Immature natural killer cell (primary cell): ENCODE results near the gene POLG2. TPM values are rescaled to one million over a fixed set of nuclear protein-coding genes. Genes with fewer than 3 reads are reported as not detected.
"Not testable (repeated sequence)": the region's sequence is repeated elsewhere in the genome, so short reads cannot be mapped to it uniquely, and the experiment has no call there.

Experiments used
- DNase-seq, 3 donors: peaks; one replicate each; pipeline ENCODE4 v3.0.0; 2022; ENCODE audit warnings: mixed read lengths in 1 of 3
- H3K27ac Mint-ChIP-seq, 6 donors: one replicate each; pipeline ENCODE4 v1.8.0; 2020; ENCODE audit warnings: mixed read lengths in 6 of 6, mild to moderate bottlenecking in 5 of 6, inconsistent platforms in 4 of 6, moderate library complexity in 3 of 6
- H3K27me3 Mint-ChIP-seq, 3 donors: one replicate each; pipeline ENCODE4 v1.8.0; 2020 to 2021; ENCODE audit warnings: low read depth in 3 of 3, mild to moderate bottlenecking in 3 of 3, mixed read lengths in 3 of 3, moderate library complexity in 3 of 3, inconsistent platforms in 1 of 3
- H3K36me3 Mint-ChIP-seq, 3 donors: one replicate each; pipeline ENCODE4 v1.8.0; 2020; ENCODE audit warnings: mixed read lengths in 3 of 3, inconsistent platforms in 2 of 3, mild to moderate bottlenecking in 2 of 3
- H3K4me1 Mint-ChIP-seq, 2 donors: one replicate each; pipeline ENCODE4 v1.8.0; 2020; ENCODE audit warnings: inconsistent platforms in 2 of 2, mild to moderate bottlenecking in 2 of 2, mixed read lengths in 2 of 2, moderate library complexity in 1 of 2
- H3K4me3 Mint-ChIP-seq, 5 donors: one replicate each; pipeline ENCODE4 v1.8.0; 2020; ENCODE audit warnings: mild to moderate bottlenecking in 5 of 5, mixed read lengths in 5 of 5, inconsistent platforms in 3 of 5, moderate library complexity in 3 of 5
- H3K9me3 Mint-ChIP-seq, 6 donors: one replicate each; pipeline ENCODE4 v1.8.0; 2020; ENCODE audit warnings: mild to moderate bottlenecking in 6 of 6, mixed read lengths in 6 of 6, inconsistent platforms in 4 of 6, moderate library complexity in 3 of 6
- polyA plus RNA-seq, 3 donors: library from polyadenylated mRNA; unstranded; fragments of 300-500 nt; fragmentation: Illumina TruSeq; gene quantifications; one replicate each; pipeline ENCODE4 v1.2.3, GENCODE V29; 2021

Gene POLG2
- polyA plus RNA-seq, 3 donors from 2014 or later: 3.4 to 10.7 (median 4.3) TPM

DNA sequence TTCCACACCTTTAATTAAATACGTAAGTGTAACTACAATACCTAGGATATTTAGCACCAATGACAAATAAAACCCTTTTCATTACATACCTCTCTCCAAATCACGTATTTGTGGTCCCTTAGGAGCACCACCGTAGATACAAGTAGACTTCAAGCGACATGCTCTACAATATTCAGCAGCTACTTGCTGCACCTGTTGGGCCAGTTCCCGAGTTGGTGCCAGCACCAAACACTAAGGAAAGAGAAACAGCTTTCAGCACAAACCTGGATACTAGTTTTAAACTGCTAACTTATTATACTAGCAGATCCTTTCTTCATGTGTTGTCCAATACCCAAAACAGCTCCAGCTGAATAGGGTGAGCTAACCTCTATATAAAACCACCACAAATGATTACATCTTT, 6.5 kb upstream of the POLG2 start:
- H3K27me3 Mint-ChIP-seq: peaks cover 45 to 82% (median 78%) of the 10 kb centered on the region in 3 donors
- peaks cover 63 to 80% of the 10 kb centered on the region in 2 donors for H3K4me1 Mint-ChIP-seq
- peaks cover 0 to 4% (median 0%) of the 10 kb centered on the region in 6 donors for H3K9me3 Mint-ChIP-seq
- H3K4me3 Mint-ChIP-seq: peak overlapping the region in 3 of 5 donors; percentile 20 to 100 (median 36)
- H3K36me3 Mint-ChIP-seq: peaks cover 36 to 71% (median 69%) of the 10 kb centered on the region in 3 donors
- peak overlapping the region; percentile 58 to 100 (median 84) for H3K27ac Mint-ChIP-seq
- peak in 1 of 3 donors; percentile 8 for DNase-seq

DNA sequence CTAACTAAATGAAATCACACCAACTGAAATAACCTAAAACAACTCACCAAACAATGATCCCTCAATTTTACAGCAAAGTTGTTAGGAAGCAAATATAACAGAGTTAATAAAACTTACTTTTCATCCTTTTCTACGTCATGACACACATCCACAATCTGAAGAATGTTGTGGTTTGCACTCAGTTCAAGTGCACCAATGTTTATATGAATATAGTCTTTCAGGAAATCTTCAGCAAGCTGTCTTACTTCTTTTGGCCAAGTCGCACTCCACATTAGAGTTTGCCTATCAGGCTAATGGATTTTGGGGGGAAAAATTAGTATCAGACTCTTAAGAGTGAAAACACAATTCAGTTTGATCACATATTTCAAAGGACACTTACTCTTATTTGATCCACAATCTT, 6.0 kb upstream of the POLG2 start:
- H3K4me3 Mint-ChIP-seq: peak overlapping the region in 4 of 5 donors; percentile 22 to 55 (median 30)

DNA sequence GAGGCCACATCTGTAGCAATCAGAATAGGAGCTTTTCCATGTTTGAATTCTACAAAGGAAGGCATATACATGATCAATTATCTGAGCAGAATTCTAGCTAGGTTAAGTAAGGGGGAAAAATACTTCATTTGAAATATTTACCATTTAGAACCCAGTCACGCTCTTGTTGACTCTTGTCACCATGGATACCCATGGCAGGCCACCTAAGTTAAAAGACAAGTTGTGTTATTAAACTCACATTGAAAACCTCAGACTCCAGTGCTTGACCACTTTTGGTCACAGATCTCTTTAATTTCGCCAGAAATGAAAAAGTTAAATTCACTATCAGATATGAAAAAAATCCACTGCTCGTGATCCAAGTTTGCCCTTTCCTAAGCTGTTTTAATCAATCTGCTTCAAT, 5.2 kb upstream of the POLG2 start:
- Mint-ChIP-seq H3K9me3 (peaks cover 0 to 4% (median 0%) of the 10 kb centered on the region in 6 donors), H3K4me3 (no peak overlapping the region), H3K27me3 (peaks cover 47 to 93% (median 84%) of the 10 kb centered on the region in 3 donors), H3K27ac (peak overlapping the region; percentile 2 to 100 (median 71)), H3K4me1 (peaks cover 61 to 81% of the 10 kb centered on the region in 2 donors), H3K36me3 (peaks cover 36 to 76% (median 70%) of the 10 kb centered on the region in 3 donors)
- peak in 1 of 3 donors; percentile 12 for DNase-seq

More for the DNA sequence above, 6.0 kb upstream of the POLG2 start:
- Mint-ChIP-seq H3K27me3 (peaks cover 45 to 87% (median 83%) of the 10 kb centered on the region in 3 donors), H3K36me3 (peaks cover 36 to 76% (median 70%) of the 10 kb centered on the region in 3 donors), H3K27ac (peak overlapping the region in 5 of 6 donors; percentile 79 to 100 (median 87)), H3K4me1 (peaks cover 59 to 80% of the 10 kb centered on the region in 2 donors), H3K9me3 (peaks cover 0 to 4% (median 0%) of the 10 kb centered on the region in 6 donors)
- no peak for DNase-seq

DNA sequence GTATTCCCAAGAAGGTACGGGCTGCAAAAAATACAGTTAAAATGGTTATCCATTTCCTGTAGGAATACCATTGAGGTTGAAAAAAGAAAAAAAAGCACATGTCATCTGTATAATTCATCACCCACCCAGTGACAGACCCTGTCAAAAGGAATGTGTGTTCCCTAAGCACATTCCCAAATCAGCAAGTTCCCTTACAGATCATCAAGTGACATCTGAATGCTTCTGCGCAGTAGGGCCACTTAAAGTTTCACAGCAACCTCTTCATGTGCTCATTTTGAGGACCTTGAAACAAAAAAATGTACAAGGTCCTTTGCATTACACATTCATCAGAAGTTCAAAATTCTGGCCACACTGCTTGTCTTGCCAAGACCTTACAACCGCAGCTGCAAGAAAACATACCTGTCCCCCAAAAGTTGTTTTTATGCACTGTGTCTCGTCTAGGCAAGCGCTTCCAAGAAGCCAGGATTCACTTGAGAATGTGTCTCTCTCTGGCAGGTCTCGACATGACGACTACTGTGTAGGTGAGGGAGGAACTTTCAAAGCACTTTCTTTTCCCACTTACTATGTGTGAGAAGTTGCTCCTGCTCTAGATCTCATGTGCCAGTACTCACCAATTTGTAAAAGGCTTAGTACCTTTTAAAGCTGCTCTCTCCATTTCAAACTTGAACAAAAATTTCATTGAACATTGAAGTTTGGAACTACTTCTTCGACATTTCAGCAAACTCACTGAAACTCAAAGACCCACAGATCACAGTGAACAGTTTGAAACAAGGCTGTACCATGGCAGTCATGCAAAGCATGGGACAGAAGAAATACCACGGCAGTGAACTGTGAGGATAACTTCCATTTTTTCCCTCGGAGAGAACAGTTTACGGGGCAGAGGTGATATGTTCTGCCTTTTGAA, 4.3 kb upstream of the POLG2 start:
- Mint-ChIP-seq H3K4me1 (peaks cover 69 to 90% of the 10 kb centered on the region in 2 donors), H3K4me3 (no peak overlapping the region), H3K27ac (peak overlapping the region; percentile 56 to 100 (median 71)), H3K27me3 (peaks cover 43 to 91% (median 80%) of the 10 kb centered on the region in 3 donors), H3K9me3 (peaks cover 0 to 4% (median 0%) of the 10 kb centered on the region in 6 donors), H3K36me3 (peaks cover 36 to 76% (median 70%) of the 10 kb centered on the region in 3 donors)
- peak; percentile 14 to 17 (median 15) for DNase-seq

DNA sequence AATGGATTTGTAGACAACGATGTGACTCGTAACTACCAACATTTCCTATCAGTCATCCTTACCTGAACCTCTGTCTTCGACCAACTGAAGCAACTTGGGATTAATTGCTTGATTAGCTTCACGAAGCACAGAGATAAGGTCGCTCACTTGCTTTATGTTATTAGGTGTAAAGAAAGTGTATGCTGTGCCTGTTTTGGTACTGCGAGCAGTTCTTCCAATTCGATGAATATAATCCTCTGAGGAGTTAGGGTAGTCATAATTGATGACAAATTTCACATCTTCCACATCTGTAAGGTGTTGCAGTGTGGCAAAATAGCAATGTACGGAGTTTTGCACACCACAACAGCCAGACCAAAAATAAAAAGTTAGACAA, 3.6 kb upstream of the POLG2 start:
- DNase-seq: peak; percentile 5 to 10 (median 6)
- Mint-ChIP-seq H3K36me3 (peaks cover 36 to 72% (median 67%) of the 10 kb centered on the region in 3 donors), H3K4me3 (no peak overlapping the region), H3K9me3 (peaks cover 0 to under 1% (median 0%) of the 10 kb centered on the region in 6 donors), H3K27me3 (peaks cover 37 to 87% (median 73%) of the 10 kb centered on the region in 3 donors), H3K4me1 (peaks cover 75 to 96% of the 10 kb centered on the region in 2 donors), H3K27ac (peak overlapping the region; percentile 44 to 100 (median 58))

DNA sequence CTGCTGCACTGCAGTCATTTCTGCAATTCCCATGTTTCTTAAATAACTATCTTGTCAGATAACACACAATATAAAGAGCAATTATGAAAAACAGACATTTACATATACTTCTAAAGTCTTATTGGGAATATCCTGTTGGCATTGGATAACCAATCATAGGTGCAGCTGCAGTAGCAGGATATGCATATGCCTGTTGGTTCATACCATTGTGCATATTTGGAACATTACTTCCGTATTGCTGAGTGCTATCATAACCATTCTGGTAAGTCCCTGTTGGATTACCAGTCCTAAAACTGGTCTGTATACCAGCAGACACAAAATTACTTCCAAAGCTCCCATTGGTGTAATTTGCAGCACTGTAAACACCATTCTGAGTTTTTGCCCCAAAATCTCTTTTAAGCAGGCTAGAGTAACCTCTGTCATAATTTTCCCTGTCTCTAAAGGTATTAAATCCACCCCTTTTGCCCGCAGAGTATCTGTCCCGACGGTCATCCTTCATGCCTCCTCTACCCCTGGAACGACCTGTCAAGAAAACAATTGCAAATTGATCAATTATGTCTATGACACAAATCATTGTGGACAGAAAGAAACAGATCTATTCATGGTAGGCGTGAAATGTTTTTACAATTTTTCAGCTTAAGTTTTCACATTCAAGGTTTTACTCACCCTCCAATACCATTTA, 3.1 kb upstream of the POLG2 start:
- peaks cover 33 to 69% (median 64%) of the 10 kb centered on the region in 3 donors for H3K36me3 Mint-ChIP-seq
- DNase-seq: peak; percentile 16 to 29 (median 18)
- peak overlapping the region in 1 of 5 donors; percentile 33 for H3K4me3 Mint-ChIP-seq
- peak overlapping the region in 5 of 6 donors; percentile 30 to 100 (median 64) for H3K27ac Mint-ChIP-seq
- peaks cover 77 to 99% of the 10 kb centered on the region in 2 donors for H3K4me1 Mint-ChIP-seq
- no peaks in the 10 kb centered on the region for H3K9me3 Mint-ChIP-seq
- H3K27me3 Mint-ChIP-seq: peaks cover 32 to 82% (median 68%) of the 10 kb centered on the region in 3 donors

DNA sequence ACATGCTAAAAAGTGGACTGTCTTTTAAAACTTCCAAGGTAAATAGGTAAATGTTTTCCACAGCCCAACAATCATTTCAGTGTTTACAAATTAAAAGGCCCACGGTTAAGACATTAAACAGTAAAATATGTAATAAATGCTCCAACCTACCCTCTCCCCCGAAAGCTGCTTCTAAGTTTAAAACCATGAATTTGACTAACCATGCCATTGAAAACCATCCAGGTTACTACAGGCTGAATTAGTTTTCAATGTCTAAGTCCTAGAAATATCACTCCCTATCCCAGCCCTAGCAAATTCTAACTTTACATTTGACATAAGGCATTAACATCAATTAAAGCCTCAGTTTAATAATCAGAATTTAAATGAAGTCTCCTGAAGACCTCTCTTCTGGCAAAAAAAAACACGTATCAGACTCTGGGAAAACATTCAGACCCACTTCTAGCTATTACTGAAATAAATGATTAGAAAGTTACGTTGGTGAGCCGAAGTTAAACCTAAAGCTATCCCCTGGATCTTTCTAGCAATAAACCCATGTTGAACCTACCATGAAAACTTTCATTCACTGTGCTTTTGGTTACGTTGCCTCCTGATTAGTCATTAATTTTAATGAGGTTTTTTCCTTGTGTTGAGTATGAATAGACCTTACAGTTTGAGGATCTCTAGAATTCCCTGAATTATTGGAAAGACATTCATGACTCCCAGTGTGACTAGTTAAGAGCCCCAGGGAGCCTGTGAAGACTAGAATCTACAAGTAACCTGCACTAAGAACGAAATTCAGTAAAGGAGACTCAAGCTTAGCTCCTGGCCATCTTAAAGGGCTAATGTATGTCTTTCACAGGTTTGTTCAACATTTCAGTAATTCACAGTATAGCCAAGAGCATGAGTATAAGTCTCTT, 1.7 kb upstream of the POLG2 start:
- DNase-seq: peak; percentile 14 to 17 (median 16)
- H3K36me3 Mint-ChIP-seq: peaks cover 27 to 55% (median 50%) of the 10 kb centered on the region in 3 donors
- H3K27me3 Mint-ChIP-seq: peaks cover 21 to 69% (median 55%) of the 10 kb centered on the region in 3 donors
- peak overlapping the region; percentile 78 to 100 (median 99) for H3K27ac Mint-ChIP-seq
- peak overlapping the region; percentile 12 to 48 (median 17) for H3K4me3 Mint-ChIP-seq
- H3K4me1 Mint-ChIP-seq: peaks cover 76 to 99% of the 10 kb centered on the region in 2 donors
- no peaks in the 10 kb centered on the region for H3K9me3 Mint-ChIP-seq

DNA sequence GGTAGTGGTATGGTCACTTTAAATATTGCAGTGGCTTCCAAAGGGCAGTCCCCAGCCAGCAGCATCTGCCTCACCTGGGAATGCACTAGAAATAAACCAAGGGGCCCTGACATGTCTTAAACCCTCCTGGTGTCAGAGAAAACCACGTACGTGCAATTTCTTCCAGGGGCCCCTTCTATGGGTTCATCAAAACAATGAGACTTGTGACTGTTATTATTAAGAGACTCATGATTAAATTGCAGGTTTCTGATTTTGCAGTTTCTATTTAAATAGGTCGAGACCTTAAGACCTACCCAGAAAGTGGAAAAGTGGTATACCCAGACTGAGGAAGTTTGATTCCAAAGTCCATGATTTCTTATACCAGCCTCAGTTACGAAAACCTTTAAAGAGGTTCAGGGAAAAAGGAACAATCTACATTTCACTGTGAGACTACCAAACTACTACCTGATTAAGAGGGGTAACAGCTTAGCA, 746 bp upstream of the POLG2 start:
- Mint-ChIP-seq H3K4me3 (peak overlapping the region; percentile 100), H3K4me1 (peaks cover 71 to 95% of the 10 kb centered on the region in 2 donors), H3K36me3 (peaks cover 18 to 46% (median 41%) of the 10 kb centered on the region in 3 donors), H3K27me3 (peaks cover 21 to 60% (median 55%) of the 10 kb centered on the region in 3 donors), H3K27ac (peak overlapping the region; percentile 97 to 100 (median 99)), H3K9me3 (no peaks in the 10 kb centered on the region)
- DNase-seq: no peak

DNA sequence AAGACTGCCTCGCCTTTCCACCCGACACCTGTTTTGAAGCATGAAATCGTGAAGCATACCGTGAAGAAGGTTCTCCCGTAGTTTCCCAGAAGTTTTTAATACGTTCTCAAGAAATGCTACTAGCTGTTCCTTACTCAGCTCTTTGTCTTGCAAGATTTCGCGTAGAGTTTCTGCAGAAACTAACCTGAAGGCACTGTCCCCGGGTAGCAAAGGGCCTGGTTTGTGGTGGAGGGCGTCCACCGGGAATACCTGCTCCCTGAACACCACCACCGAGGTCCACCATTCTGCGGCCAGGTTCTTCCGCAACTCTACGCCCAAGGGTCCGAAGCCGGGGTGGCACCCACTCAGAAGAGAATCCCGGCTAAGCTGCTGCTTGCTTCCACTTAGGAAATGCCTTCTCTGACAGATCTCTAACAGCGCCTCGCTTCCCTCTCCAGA, 487 bp downstream of the POLG2 start:
- no peaks in the 10 kb centered on the region for H3K9me3 Mint-ChIP-seq
- H3K27me3 Mint-ChIP-seq: peaks cover 20 to 48% (median 46%) of the 10 kb centered on the region in 3 donors
- peaks cover 8 to 34% (median 29%) of the 10 kb centered on the region in 3 donors for H3K36me3 Mint-ChIP-seq
- DNase-seq: no peak
- peak overlapping the region; percentile 100 for H3K4me3 Mint-ChIP-seq
- H3K27ac Mint-ChIP-seq: peak overlapping the region; percentile 97 to 100 (median 99)
- H3K4me1 Mint-ChIP-seq: peaks cover 62 to 85% of the 10 kb centered on the region in 2 donors

DNA sequence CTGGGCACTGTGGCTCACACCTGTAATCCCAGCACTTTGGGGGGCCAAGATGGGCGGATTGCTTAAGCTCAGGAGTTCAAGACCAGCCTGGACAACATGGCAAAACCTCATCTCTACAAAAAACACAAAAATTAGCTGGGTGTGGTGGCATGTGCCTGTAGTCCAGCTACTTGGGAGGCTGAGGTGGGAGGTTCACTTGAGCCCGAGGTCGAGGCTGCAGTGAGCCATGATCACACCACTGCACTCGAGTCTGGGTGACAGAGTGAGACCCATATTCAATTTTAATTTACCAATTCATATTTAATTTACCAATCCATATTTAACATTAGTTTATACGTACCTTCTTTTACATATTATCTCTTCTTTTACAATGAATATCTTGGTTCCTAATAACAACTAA, 1.6 kb downstream of the POLG2 start:
- not testable (repeated sequence) for H3K9me3 Mint-ChIP-seq, DNase-seq, H3K27ac Mint-ChIP-seq
- Mint-ChIP-seq H3K27me3 (peaks cover 16 to 37% (median 36%) of the 10 kb centered on the region in 3 donors), H3K36me3 (peaks cover 11 to 27% (median 25%) of the 10 kb centered on the region in 3 donors), H3K4me3 (peak overlapping the region in 4 of 5 donors; percentile 100), H3K4me1 (peaks cover 59 to 75% of the 10 kb centered on the region in 2 donors)

DNA sequence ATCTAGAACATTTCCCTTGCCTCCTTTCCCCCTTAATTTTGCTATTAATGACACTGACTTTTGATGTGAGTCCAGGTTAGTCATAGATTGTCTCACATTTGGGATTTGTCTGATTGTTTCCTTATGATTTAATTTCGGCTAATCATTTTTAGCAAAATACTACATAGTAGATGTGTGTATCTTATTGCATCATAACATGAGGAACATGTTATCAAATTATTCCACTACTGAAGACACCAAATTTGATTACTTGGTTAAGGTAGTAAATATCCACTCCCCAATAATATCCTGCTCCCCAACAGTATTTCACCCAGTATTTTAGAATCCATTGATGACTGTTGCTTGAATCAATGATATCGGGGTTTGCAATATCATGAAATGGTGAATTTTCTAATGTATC, 2.7 kb downstream of the POLG2 start:
- H3K4me1 Mint-ChIP-seq: peaks cover 50 to 63% of the 10 kb centered on the region in 2 donors
- peaks cover 10 to 19% (median 17%) of the 10 kb centered on the region in 3 donors for H3K36me3 Mint-ChIP-seq
- peaks cover 16 to 29% (median 25%) of the 10 kb centered on the region in 3 donors for H3K27me3 Mint-ChIP-seq
- no peak for DNase-seq
- H3K4me3 Mint-ChIP-seq: peak overlapping the region in 3 of 5 donors; percentile 53 to 76 (median 70)
- no peaks in the 10 kb centered on the region for H3K9me3 Mint-ChIP-seq
- H3K27ac Mint-ChIP-seq: peak overlapping the region in 1 of 6 donors; percentile 78

DNA sequence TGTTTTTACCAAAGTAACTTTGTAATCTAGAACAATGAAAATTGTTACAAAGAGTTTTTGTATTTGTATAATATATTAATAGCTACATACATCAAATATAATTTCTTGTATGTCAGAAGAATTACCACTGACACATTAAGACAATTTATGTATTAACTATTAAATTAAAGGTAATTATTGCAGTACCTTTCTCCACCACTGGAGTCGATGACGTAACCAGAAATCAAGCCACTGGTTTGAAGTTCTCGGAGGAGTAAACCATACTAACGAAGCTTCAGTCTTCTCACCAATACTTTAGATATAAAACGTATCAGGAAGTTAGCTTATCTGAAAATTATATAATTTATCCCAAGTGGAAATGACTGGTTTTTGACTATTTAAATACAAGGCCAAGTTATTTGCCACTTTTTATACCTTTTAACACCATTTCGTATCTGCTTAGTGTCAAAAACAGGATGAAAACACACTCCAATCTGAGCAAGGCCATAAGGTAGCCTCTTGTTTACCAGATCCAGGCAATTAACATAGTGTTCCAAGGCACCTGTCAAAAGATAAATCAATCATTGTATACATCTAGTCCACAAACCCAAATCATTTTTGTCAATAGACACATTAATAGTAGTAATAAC, 4.3 kb downstream of the POLG2 start:
- H3K4me3 Mint-ChIP-seq: no peak overlapping the region
- H3K9me3 Mint-ChIP-seq: no peaks in the 10 kb centered on the region
- peak overlapping the region in 4 of 6 donors; percentile 7 to 65 (median 32) for H3K27ac Mint-ChIP-seq
- peaks cover 42 to 48% of the 10 kb centered on the region in 2 donors for H3K4me1 Mint-ChIP-seq
- DNase-seq: peak in 2 of 3 donors; percentile 17 to 39
- H3K36me3 Mint-ChIP-seq: peaks cover 8 to 17% (median 11%) of the 10 kb centered on the region in 3 donors
- peaks cover 10 to 15% (median 10%) of the 10 kb centered on the region in 3 donors for H3K27me3 Mint-ChIP-seq
